Activated effector memory CD4-positive, alpha-beta T cell treated with anti-CD3 and anti-CD28 coated beads, Interleukin-2, amount 50 U/mL, for 16 hours (primary cell): ENCODE results near the gene TGM1.

Experiments used
- DNase-seq: peaks from one replicate; pipeline ENCODE4 v3.0.0-alpha.2; 2020

Gene TGM1

DNA sequence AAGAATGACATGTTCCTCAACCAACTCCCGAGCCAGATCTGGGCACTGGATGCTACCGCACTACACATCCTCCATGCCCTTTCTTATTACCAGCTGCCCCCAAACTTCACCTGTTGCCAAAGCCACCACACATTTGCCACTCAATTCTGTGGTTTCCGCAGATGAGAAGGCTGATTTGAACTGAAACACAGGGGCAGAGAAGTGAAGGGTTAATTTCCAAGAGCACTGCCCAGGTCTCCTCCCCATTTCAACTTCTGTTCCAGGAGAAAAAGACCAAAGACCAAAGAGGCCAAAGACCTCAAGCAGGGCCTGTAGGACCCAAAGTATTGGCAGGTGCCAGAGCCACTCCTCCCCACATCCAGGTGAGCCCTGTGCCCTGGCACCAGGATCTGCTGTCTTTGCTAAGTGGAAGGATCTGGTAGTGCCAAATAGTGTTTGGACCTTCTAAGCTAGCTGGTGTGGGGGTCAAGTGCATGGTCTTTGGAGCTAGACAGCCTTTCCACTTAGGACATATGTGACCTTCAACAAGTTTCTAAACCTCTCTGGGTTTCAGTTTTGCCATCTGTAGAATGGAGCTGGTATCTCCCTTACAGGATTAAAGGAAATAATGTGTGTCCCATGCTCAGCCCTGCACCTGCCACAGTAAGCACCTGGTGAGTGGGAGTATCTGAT is 28.6 kb upstream of the TGM1 start:
- no peak for DNase-seq

DNA sequence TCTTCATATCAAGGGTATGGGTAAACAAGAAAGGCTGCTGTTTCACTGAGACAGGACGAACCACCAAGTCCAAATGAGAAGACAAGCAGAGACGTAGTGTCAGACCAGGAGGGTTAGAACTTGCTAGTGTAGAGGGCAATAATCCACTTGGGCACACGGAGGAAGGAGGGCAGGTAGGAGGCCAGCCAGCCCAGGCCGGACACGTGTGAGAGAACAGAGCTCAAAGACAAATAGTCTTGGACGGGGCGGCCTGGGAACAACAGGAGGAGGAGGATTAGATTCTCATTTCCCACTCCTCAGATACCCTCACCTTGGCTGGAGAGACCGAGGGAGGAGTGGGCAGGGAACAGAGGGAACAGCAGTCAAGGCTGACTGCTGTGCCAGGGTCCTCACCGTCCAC is 27.8 kb upstream of the TGM1 start:
- DNase-seq, result no peak

DNA sequence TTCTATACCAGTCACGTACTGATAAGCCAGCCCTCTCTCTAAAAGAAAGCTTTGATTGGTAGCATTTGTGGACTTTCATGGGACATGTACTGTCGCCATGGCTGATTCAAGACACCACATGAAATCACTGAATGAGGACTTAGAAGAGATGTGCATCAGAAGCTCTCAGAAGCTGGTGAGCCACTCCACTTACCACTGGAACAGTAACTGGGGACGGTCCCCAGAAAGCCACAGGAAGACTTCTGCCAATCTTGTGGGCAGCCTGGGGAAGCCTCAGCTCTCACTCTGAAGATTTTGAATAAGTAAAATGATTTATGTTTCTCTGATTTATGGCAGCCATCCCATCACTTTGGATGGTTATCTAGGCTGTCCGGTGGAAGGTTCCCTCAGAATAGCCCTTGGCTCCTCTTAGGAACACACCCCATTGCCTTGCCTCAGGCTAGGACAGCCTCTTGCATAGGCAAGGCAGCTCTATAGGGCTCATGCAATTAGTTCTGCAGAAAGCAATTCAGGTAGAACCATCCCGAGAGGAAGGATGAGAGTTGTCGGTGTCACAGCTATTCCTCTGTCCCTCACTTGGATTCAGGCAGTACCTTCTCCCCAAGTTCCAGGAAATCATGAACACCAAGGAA is 26.8 kb upstream of the TGM1 start:
- DNase-seq, result peak; percentile 80

DNA sequence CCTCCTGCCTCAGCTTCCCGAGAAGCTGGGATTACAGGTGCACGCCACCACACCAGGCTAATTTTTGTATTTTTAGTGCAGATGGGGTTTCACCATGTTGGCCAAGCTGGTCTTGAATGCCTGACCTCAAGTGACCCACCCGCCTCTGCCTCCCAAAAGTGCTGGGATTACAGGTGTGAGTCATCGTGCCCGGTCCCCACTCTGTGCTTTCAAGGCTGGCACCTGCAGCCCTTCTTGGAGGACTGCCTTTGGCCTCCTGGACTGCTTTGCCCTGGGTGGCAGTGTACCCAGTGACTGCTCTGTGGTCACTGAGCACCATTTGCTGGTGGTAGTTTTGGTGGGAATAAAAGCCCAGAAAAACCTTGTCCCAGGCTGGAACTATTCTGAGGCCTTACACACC is 24.0 kb upstream of the TGM1 start:
- no peak for DNase-seq

DNA sequence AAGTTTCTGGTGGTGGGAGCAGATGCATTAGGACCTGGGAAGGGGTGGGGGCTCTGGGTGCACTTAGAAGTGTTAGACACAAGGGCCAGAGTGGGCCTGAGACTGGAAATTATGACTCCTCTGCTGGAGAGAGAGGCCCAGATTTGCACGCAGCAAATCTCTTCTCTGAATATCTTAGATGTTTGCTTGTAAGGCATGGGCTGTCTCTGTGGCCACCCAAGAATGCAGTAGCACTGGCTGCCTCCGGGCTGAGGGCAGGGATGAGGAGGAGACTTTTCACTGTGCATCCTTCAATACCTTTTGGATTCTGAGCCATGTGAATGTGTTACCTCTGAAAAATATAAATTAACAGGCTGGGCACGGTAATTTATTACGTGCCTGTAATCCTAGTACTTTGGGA is 22.4 kb upstream of the TGM1 start:
- DNase-seq, result no peak

DNA sequence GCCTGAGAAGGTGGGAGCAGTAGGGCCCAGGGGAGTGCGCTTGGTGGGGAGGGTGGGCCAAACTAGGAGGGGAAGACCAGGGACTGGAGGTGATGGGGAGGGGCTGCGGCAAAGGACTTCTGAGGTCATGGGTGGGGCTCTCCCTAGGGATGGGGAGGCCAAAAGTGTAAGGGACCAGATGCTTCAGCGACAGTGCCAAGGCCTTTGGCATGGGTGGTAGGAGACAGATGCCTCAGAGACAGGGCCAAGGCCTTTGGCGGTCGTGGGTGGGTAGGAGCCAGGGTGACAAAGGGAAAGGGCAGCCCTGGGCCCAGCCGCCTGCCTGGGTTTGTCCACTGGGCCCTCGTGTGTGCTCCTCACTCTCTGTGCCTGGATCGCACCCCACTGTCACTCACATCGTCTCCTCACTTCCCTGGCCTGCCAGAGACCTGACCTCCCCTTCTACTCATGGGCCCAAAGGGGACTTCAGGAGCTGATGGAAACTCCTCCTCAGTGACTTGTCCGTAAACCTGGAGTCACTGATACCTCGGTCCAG is 21.6 kb upstream of the TGM1 start:
- DNase-seq, result no peak

DNA sequence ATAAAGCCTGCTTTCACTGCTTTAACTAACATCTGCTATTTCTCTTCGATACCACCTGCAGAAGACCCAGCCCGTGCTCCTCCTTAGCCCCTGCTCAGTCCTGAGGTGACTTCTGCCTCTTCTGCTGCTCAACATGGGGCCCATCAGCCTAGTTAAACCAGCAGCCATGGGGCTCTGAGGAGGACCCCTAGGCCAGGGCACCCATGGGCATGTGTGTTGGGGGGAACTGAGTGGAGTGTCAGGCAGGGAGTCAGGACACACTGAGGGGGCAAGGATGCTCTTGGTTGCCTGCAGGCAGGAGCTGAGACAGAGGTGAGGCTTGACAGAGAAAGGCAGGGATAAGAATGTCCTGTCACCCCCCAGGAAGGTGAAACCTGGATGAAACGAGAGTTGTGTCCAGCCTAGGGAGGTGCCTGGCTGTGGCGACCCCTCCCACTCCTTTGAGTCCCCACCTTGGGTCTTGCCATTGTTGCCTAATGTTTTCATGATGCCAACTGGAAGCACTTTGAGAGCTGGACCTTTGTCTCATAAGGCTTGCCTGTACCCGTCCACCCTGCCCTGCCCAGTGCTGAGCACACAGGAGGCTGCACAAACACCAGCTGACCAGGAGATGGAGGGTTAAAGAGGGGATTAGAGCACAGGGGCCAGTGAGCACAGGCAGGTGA is 21.0 kb upstream of the TGM1 start:
- no peak for DNase-seq

DNA sequence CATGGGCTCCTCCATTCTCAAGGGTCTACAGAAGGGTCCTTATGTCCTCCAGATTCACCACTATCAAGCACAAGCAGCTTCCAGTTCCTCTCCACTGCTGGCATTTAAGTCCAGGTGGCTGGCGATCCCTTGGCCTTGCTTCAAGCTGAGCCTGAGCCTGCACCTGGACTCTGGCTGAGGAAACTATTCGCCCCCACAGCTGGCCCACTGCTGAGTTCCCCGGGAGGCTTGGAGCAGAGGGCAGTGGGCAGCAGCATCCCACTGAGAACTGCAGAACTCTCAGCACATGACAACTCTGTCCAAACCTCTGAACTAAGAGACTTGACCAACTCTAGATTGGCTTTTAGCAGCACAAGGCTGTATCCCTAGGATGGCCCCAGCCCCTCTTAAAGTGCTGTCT is 19.8 kb upstream of the TGM1 start:
- DNase-seq, result no peak

DNA sequence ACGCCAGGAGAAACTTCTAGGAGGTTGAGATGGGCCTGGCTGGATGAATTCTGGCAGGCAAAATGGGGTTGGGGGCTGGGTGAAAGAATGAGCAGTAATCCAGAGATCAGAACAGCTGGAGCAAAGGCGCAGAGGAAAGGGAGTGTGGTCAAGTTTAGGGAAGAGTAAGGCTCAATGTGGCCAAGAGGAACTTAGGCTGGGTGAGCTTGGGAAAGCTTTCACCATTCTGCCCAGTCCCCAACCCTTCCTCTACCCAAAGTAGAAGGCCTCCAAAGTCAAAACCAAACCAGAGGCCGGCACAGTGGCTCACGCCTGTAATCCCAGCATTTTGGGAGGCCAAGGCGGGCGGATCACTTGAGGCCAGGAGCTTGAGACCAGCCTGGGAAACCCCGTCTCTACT is 18.7 kb upstream of the TGM1 start:
- DNase-seq, result no peak

DNA sequence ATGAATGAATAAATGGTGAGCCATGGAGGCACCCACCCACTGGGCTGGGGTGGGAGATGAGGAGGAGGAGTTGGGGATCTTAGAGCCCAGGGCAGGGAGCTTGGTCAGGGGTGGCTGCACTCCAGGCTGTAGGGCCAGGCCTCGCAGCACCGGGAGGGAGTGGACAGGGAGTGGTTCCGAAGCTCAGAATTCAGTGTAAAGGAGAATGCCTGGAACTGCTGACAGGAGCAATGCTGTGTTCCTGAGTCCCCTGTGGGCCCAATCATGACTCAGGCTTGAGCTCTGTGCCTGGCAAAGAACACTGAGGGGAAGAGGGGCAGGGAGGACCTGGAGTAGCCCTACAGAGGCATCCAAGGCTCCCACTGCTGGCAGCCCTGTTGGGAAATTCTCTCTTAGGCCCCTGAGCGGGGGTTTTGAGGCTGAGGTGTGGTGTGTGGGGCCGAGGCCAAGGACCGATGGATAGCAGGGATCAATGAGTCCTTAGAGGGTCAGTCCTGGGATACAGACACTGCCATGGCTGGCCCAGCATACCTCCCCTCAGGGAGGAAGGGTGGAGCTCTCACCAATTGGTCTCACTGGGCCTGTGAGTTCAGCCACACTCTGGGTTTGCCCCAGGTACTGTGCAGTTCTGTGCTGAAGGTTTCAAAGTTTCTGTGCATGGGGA is 18.0 kb upstream of the TGM1 start:
- no peak for DNase-seq

DNA sequence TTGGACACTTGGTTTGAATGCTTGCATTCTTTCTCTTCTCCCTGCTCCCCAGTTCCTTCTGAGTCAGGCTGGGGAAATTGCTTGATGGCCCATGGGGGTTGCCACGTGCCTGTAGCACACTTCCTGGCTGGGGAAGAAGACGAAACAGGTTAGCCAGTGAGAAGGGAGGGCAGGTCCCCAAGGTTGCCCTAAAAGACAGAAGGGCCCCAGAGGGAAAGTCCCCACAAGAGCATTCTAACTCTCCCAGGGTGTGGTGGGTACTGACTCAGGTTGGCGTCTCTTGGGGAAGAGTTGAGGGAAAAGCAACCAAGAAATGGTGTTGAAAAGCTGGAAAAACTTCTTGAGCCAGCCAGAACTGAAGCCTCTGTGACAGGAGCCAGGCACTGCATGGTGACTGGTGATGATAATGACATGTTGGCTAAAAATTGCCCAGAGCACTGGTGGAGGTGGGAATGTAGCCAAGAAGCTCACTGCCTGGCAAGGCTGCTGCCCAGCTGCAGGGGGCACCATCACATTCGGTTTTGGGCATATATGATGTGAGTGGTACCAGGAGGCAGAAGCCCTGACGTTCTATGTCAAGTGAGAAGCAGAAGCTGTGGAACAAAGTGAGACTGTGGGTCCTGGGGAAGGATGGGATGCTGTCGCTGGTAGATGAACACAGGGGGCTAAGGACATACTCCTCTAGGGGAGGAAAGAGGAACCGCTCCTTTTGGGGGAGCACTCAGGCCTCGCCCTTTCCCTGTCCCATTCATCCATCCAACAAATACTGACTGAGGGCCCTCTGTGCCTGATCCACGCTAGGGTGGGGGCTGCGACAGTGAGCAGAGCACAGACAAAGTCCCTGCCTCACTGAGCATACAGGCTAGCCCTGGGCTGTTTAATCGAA is 16.6 kb upstream of the TGM1 start:
- peak; percentile 80 for DNase-seq

DNA sequence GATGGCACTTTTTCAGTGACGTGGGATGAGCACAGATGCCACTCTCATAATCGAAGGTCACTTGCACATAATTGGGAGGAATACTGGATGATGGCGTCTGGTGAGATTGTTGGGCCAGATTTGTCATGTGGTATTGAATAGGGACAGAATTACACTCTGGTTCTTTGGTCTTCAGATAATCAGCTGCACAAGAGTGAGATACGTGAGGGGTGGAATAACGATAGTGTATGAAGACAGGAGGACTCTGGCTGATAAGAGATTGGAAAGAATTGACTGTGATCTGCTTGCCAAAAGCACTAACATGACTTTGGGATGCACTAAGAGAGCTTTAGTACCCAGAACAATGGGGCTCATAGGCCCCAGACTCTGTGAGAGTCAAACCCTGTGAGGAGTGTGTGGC is 15.4 kb upstream of the TGM1 start:
- no peak for DNase-seq

DNA sequence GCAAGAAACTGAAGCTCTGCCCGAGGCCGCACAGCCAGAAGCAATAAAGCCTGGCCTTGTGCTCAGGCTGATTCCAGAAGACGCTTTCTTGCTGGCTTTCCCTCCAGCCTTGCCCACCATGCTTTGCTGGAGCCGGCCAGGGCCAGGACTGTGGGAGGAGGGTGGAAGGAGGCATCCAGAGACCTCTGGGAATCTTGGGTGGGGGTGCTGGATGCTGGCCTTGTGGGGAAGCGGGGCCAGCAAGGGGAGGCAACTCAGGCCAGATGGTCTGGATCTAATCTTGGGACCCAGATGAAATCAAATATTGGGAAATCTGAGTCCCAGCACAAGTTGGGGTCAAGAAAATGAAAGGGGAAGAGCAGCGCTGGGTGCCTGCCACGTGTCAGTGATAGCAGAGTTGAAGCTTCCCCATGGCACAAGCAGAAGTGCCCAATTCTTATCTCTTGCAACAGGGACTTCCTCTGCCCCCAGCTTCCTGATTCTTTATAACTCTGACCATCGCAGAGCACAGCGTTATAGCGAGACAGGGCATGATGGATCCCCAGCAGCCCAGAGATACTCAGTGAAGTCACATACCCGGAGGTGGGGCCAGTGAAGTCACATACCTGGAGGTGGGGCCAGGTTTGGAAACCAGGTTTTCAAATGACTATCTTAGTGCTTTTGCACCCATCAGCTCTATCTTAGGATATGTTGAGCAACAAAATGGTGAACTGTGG is 14.8 kb upstream of the TGM1 start:
- no peak for DNase-seq

DNA sequence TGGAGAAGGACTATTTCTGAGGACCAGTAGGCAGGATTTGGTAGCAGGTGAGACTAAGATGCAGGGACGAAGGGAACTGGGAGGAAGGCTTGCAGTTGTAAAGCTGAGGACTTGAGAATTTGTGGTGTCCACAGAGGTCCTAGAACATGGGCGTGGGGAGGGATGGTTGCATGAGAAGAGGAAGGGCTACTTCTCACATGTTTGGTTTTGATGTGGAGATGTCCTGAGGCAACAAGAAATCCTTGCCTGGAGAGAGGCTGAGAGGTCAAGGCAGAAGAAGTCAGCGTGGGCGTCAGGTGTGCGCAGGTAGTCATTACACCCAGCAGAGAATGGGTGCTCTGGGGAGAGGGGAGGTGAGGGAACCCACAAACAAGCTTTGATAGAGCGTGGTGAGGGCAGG is 14.1 kb upstream of the TGM1 start:
- no peak for DNase-seq

DNA sequence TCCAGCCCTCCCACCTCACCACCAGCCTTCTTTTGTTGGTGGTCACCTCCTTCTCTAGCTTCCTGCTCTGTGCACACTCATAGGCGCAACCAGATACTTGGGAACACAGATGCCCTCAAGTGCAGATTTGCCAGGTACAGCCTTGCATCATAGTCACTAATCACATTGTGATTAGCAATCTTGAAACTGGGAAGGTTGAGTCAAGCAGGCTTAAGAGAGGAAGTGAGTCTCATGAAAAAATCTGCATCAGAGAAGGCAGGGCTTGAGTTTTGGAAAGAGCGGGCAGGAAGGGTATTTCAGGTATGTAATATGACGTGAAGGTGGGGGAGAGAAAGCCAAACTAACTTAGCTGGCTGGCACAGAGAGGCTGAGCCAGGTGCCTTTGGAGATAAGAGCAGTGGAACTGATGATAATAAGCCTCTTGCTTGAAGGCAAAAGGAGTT is 11.1 kb upstream of the TGM1 start:
- DNase-seq, result peak; percentile 76

DNA sequence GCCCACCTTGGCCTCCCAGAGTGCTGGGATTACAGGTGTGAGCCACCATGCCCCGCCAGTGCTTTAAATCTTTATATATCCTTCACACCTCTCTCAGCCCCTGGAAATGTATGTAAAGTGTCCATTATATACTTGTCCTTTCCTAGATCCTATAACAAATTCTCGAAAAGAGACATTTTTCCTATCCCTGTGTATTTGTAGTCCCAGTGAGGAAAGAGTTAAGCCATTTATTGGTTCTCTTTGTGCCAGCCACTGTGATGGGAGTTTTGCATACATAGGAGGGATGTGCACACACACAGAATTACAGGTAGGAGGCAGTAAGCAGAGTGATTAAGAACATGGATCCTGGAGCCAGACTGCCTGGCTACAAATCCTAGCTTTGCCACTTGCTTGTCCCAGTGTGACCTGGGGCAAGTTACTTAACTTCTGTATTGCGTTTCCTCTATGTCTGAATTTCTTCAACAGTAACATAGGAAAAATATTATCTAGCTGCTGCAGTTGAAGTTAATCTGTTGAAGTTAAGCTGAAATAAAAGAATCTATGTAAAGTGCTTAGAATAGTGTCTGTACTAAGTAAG is 10.5 kb upstream of the TGM1 start:
- no peak for DNase-seq

DNA sequence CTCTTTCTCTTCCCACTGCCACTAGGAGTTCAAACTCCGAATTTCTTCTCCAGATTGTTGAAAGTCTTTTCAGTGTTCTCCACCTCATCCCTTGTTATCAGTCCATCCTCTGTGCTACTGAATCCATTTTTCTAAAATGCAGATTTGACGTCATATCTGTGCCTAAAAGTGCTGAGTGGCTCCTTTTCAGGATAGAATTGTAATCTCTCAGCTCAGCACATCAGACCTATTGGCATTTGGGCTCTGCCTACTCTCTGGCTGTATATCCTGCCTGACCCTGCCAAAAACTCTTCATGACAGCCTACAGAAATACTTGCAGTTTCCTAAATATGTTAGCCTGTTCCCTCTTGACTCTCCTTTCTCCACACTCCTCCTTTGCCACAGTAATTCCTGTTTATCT is 9.5 kb upstream of the TGM1 start:
- no peak for DNase-seq

DNA sequence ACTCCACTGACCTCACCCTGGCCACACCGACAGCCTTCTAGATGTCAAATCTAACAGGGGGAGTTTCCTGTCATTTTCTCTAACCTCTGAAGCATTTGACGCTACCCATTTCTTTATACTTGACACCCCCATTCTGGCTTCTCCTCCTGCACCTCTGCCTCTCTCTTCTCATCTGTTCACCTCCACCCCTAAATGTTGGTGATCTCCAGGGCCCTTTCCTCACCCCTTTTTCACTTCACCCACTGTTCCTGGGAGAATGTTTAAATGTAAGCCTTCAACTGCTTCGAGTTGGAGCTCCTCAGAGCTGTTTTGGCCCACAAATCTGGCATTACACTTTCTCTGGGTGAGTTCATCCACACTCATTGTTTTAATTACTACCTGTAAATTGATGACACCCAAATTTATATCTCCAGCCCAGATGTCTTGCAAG is 8.9 kb upstream of the TGM1 start:
- no peak for DNase-seq

DNA sequence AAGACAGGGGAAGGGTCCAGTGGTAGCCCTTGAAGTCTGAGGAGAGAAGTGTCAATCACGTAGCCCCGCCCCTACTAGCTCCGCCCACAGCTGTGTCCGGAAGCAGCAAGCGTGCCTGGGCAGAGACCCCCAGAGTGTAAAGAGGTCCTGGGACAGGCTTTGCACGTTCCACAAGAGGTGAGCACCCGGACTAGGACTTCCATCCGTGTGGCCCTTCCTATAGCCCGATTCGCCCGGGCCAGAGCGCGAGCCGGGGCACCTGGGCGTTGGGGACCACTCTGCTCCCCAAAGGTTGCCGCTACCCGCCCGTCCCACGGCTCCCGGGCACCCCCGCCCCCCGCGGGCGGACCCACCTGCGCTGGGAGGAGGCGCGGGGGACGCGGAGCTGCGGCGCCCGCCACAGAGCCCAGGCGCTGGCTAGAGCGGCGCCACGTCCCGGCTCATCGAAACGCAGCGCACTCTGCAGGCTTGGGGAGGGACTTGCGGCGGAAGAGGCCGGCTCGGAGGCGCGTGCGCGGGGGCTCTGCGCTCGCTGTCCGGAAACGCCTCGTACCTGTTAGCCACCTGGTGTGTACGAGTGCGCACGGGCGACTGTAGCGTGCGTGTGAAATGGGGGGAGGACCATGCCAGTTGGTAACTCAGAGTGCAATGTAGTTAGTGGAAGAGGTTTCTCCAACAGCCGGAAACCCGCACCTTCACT is 8.3 kb upstream of the TGM1 start, which contains the start of gene RABGGTA:
TSS of gene RABGGTA (minus strand) at position 464 of the 700 bp plus-strand sequence. CDS start 482 bp downstream, outside the sequence.
- DNase-seq, result peak; percentile 96

DNA sequence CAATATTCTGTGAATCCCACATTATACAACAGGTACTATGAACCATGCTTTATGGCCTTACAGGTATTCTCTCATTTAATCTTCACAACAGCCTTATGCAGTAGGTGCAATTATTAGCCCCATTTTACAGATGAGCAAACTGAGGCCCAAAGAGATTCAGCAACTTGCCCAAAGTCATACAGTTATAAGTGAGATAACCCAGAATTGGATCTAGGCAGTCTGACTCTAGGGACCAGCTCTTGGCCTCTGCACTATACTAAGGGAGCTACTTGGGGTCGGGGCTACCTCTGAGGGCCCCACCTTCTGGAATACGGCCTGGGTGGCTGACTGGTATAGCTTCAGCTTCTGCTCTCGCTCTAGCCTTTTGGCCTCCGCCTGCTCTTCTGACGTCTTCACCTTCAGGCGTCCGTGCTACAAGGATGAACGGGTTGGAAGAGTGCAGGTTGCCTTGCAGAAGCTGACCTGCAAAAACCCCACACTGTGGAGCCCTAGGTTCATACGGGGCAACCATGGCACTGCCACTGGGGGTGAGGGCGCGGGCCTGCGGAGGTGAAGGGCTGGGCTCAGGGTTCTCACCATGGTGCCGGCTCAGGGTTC is 7.7 kb upstream of the TGM1 start:
- DNase-seq, result no peak
